Progenitor cell of endocrine pancreas (in vitro differentiated cells): Measurements from ENCODE around the gene SOX12. TPM values are rescaled to one million over a fixed set of nuclear protein-coding genes. Genes with fewer than 3 reads are reported as not detected.
"Not testable (repeated sequence)": the region's sequence is repeated elsewhere in the genome, so short reads cannot be mapped to it uniquely, and the experiment has no call there.

Experiments used
- DNase-seq: peaks from one replicate; pipeline ENCODE4 v3.0.0; 2021; ENCODE audit warnings: low spot score; ENCODE audit not compliant: unreplicated experiment
- H3K27ac Mint-ChIP-seq: 2 replicates; pipeline ENCODE4 v1.8.0; 2021; ENCODE audit warnings: mild to moderate bottlenecking, moderate library complexity, mixed read lengths
- H3K27me3 Mint-ChIP-seq: 2 replicates; pipeline ENCODE4 v1.8.0; 2021; ENCODE audit warnings: mixed read lengths
- H3K36me3 Mint-ChIP-seq: 2 replicates; pipeline ENCODE4 v1.8.0; 2022; ENCODE audit warnings: mixed read lengths; ENCODE audit not compliant: insufficient read depth
- H3K4me1 Mint-ChIP-seq: 2 replicates; pipeline ENCODE4 v1.8.0; 2021; ENCODE audit warnings: low read depth, mixed read lengths
- H3K4me3 Mint-ChIP-seq: 2 replicates; pipeline ENCODE4 v1.8.0; 2021; ENCODE audit warnings: low read depth, mild to moderate bottlenecking, moderate library complexity, mixed read lengths
- H3K9me3 Mint-ChIP-seq: 2 replicates; pipeline ENCODE4 v1.8.0; 2021; ENCODE audit warnings: low read depth, mixed read lengths
- CTCF ChIP-seq: fragments of 200-600 bp; sonication (generic); IDR thresholded peaks from one replicate; pipeline ENCODE4 v1.5.0; 2021; ENCODE audit warnings: antibody characterized with exemption, mild to moderate bottlenecking; ENCODE audit not compliant: unreplicated experiment
- total RNA-seq: library from RNA; stranded (reverse); gene quantifications from 2 replicates; pipeline ENCODE4 v1.2.1, GENCODE V29; 2021

SOX12 gene
- total RNA-seq, 1 donor from 2014 or later, result 59.0 TPM

DNA sequence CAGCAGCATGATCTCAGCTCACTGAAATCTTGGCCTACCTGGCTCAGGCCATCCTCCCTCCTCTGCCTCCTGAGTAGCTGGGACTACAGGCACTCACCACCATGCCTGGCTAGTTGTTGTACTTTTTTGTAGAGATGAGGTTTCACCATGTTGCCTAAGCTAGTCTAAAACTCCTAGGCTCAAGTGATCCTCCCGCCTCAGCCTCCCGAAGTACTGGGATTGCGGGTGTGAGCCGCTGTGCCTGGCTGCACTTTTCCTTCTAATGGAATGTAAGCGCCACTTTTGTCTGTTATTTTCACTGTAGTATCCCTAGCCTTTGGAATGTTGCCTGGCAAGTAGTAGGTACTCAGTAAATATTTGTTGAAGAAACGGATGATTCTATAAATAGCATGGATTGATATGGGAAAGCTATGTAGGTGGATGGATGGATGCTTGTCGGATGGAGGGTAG, 44.8 kb downstream of the SOX12 start:
- H3K4me3 Mint-ChIP-seq, result peak overlapping the region; percentile 29

DNA sequence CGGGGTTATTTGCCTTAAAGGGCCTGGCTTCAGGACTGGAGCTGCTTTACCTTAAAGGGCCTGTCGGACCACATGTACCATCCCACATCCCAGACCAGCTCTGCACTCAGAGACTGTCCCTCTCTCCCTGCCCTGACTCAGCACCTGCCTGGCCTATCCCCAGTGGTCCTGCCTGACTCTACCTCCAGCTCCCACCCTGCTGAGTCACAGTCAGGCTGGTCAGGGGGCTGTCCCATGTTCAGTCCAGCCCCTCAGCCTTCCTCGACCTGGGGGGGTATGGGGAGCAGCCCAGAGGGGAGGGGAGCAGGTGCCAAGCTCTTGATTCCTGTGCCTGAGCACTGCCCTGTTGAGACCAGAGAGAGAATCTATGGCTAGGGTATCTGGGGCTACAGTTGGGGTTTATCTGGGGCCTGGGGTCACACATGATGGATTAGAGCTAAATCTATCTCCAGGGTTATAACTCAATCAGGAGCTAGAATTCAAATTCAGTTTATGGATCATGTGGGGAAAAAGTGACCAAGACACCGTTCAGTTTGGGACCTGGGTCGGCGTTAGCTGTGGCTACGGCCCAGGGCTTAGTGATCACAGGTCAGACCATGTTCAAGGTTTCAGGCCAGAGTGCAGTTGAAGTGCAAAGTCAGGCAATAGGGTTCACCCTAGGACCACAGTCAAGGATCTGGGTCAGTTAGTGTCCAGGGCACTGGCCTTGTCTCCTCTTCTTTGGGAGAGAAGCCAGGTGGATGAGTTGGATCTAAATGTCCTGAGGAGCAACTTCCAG, 45.8 kb downstream of the SOX12 start:
- H3K36me3 Mint-ChIP-seq, result no peaks in the 10 kb centered on the region
- H3K27me3 Mint-ChIP-seq, result peaks cover 3% of the 10 kb centered on the region
- no peaks in the 10 kb centered on the region for H3K9me3 Mint-ChIP-seq
- no peak for TF ChIP-seq CTCF
- H3K4me1 Mint-ChIP-seq, result peaks cover 32% of the 10 kb centered on the region
- DNase-seq, result no peak
- H3K27ac Mint-ChIP-seq, result peak overlapping the region; percentile 94
- H3K4me3 Mint-ChIP-seq, result no peak overlapping the region

More for the DNA sequence above, 44.8 kb downstream of the SOX12 start:
- Mint-ChIP-seq H3K9me3 (no peaks in the 10 kb centered on the region), H3K27me3 (no peaks in the 10 kb centered on the region), H3K27ac (peak overlapping the region; percentile 94), H3K4me1 (peaks cover 39% of the 10 kb centered on the region), H3K36me3 (no peaks in the 10 kb centered on the region)
- no peak for DNase-seq
- TF ChIP-seq CTCF, result no peak

- no peaks in the 10 kb centered on the region for H3K36me3 Mint-ChIP-seq
- no peak for DNase-seq
- no peak overlapping the region for H3K4me3 Mint-ChIP-seq
- no peak for TF ChIP-seq CTCF
- no peak overlapping the region for H3K27ac Mint-ChIP-seq
- H3K27me3 Mint-ChIP-seq, result peaks cover 6% of the 10 kb centered on the region
- H3K4me1 Mint-ChIP-seq, result peaks cover 27% of the 10 kb centered on the region
- no peaks in the 10 kb centered on the region for H3K9me3 Mint-ChIP-seq
Observed at GRCh38 chr20:371755-372542, 46.6 kb downstream of the SOX12 start.

GRCh38 chr20:372543-373082, 47.3 kb downstream of the SOX12 start:
- H3K4me1 Mint-ChIP-seq, result peaks cover 22% of the 10 kb centered on the region
- H3K9me3 Mint-ChIP-seq, H3K27ac Mint-ChIP-seq, H3K4me3 Mint-ChIP-seq, H3K36me3 Mint-ChIP-seq, DNase-seq, H3K27me3 Mint-ChIP-seq: not testable (repeated sequence)

DNA sequence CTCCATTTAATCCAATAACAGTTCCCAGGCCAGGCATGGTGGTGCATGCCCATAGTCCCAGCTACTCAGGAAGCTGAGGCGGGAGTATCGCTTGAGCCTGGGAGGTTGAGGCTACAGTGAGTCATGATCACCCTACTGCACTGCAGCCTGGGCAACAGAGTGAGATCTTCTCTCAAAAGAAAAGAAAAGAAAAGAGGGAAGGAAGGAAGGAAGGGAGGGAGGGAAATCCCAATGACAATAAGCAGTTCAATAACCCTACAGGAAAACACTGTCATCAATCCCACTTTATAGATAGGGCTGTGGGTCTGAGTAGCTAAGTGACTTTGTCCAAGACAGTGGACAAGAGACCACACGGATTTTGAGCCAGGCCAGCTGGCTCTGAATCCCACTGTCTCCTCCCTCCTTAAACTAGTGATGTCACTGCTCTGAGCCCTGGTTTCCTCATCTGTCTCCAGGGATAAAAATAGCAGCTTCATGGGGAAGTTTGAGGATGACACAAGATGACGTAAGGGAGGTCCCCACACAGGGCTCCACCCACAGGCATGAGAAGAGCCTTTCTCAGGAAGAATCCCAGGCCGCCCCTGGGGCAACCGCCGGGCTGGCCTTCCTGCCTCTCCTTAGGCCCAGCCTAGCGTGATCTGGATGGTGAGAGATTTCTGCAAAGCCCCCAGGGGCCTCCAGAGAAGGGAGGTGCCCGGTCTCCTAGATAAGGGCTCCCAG, 48.0 kb downstream of the SOX12 start:
- DNase-seq, result no peak
- TF ChIP-seq CTCF, result no peak
- no peak overlapping the region for H3K4me3 Mint-ChIP-seq
- peaks cover 10% of the 10 kb centered on the region for H3K27me3 Mint-ChIP-seq
- H3K27ac Mint-ChIP-seq, result no peak overlapping the region
- peaks cover 24% of the 10 kb centered on the region for H3K4me1 Mint-ChIP-seq
- no peaks in the 10 kb centered on the region for H3K36me3 Mint-ChIP-seq
- H3K9me3 Mint-ChIP-seq, result no peaks in the 10 kb centered on the region
